Retinal pigment epithelial cell (primary cell): Measurements from ENCODE around the gene UBE2F.
"Not testable (repeated sequence)": the region's sequence is repeated elsewhere in the genome, so short reads cannot be mapped to it uniquely, and the experiment has no call there.

Experiments used
- DNase-seq: peaks from one replicate; pipeline ENCODE4 v3.0.0-alpha.2; 2010; ENCODE audit warnings: low read depth
- H3K4me3 ChIP-seq: 2 replicates; pipeline ENCODE4 v1.5.1; 2011; ENCODE audit warnings: mild to moderate bottlenecking, low read length, control low read depth, moderate library complexity
- CTCF ChIP-seq: conservative IDR thresholded peaks from 2 replicates; pipeline ENCODE4 v1.5.1; 2011; ENCODE audit warnings: low read depth, low read length, control low read depth, inconsistent platforms

The UBE2F gene

GRCh38 chr2:238032755-238033337 lies 66.0 kb downstream of the UBE2F start:
- DNase-seq: no peak
- no peak for TF ChIP-seq CTCF
- H3K4me3 ChIP-seq: no peak overlapping the region

DNA sequence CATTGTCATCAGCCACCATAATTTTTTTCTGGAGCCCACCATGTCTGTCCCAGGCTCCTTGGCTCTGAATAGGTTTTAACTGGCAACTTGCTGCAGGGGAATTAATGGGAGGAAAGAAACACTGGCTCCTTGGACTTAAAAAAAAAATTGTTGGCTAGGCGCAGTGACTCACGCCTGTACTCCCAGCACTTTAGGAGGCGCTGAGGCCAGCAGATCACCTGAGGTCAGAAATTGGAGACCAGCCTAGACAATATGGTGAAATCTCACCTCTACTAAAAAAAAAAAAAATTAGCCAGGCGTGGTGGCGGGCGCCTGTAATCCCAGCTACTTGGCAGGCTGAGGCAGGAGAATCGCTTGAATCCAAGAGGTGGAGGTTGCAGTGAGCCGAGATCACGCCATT lies 67.2 kb downstream of the UBE2F start:
- not testable (repeated sequence) for DNase-seq, H3K4me3 ChIP-seq

GRCh38 chr2:238038203-238038602 lies 71.4 kb downstream of the UBE2F start:
- H3K4me3 ChIP-seq: no peak overlapping the region
- no peak for DNase-seq
- no peak for TF ChIP-seq CTCF

- no peak overlapping the region for H3K4me3 ChIP-seq
- no peak for TF ChIP-seq CTCF
- no peak for DNase-seq
These were observed 72.3 kb downstream of the UBE2F start for GRCh38 chr2:238039151-238039550.

DNA sequence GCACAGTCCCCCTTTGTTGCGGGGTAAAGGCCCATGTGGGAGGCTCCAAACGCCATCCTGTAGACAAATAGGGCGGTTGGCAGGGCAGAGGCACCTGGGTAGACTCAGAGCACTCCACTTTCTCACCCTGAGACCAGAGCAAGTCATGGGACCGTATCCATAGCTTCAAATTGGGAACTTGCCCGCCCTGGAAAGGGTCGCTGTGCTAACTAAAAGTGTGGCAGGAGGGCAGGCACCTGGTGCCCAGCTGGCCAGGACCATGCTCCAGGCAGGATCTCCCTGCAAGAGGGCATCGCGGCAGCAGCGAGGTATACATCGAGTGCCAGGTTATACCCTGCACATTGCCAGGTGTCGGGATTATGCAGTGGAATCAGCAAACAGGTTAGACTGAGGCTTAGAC lies 73.2 kb downstream of the UBE2F start:
- no peak overlapping the region for H3K4me3 ChIP-seq
- no peak for TF ChIP-seq CTCF
- DNase-seq: no peak

DNA sequence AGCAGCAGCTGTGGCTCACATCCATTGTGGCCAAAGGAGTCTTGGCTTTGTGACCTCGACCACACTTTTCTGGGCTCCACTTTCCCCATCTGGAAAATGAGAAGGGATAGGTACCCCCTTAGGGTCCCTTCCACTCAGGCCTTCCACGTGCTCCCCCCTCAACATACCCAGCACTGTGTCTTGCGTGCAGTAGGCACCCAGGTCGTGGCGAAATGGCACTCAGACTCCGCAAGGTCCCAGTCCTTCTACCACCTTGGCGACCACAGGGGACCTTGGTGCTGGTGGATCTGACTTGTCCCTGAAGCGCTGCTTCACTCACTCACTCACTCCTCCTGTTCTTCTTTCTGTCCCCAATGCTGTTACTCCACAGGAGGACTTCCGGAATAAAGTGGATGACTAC lies 74.1 kb downstream of the UBE2F start:
- no peak overlapping the region for H3K4me3 ChIP-seq
- no peak for DNase-seq
- TF ChIP-seq CTCF: no peak

DNA sequence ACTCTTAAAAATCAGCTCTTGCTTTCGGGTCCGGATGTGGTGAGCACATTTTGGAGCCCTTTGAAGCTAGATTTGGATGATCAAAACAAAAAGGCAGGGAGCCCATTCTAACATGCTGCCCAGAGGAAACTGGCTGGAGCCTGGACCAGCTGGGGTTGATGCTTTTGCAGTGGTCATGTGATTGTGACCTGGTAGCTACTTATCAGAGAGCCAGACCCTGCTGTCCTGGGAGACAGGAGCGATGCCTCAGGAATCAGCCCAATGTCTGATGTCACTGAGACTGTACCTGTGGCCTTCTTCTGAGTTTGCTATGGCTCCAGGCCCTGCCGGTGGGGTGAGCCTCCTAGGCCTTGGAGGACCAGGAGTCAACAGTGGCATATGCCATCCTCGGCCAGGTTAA lies 75.3 kb downstream of the UBE2F start:
- no peak for DNase-seq
- no peak for TF ChIP-seq CTCF
- H3K4me3 ChIP-seq: no peak overlapping the region

DNA sequence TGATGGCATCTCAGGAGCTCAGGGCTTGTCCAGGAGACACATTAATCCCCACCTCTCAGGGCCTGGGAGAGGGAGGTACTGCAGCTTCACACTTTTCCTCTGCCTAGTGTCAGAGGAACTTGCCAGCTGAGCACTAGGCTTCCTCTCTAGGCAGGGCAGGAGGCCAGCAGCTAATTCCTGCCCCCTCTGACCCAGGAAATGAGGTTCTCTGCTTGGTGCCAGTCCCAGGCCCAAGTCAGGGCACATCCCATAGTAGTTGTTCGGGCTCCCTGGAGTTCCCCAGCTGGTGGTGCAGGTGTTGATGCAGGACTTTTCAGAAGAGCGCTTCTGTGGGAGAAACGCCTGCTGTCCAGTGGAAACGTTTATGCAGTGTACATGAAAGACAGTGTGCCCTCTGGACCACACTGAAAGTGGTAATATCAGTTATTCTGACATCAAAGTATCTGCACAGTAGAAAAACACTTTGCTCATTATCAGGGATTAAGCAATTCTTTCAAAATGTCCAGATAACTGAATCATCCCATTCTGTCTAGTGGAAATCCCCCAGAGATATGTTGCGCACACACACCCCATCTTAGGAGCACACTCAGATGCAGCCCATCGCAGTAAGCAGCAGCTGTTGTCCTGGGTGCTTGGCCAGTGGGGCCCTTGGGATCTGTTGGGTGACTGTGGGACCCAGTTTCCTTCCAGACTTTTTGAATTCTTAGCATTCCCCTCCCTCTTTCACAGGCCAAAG lies 76.2 kb downstream of the UBE2F start:
- H3K4me3 ChIP-seq: no peak overlapping the region
- TF ChIP-seq CTCF: no peak
- DNase-seq: no peak
